OCI-LY3 (cell line): Measurements from ENCODE around the gene KRT73.

Experiments used
- EZH2phosphoT487 ChIP-seq: fragments of 200-600 bp; shearing (Covaris generic); IDR thresholded peaks from 2 replicates; pipeline ENCODE4 v1.6.1; 2018; ENCODE audit warnings: antibody characterized with exemption, mixed run types, low read depth
- TF ChIP-seq, protein P1 (sequence below): fragments of 200-600, 300-600 bp; sonication (generic); IDR thresholded peaks from 2 replicates; pipeline ENCODE4 v1.5.1; 2014; ENCODE audit warnings: antibody characterized with exemption, low read length, low read depth

DNA sequence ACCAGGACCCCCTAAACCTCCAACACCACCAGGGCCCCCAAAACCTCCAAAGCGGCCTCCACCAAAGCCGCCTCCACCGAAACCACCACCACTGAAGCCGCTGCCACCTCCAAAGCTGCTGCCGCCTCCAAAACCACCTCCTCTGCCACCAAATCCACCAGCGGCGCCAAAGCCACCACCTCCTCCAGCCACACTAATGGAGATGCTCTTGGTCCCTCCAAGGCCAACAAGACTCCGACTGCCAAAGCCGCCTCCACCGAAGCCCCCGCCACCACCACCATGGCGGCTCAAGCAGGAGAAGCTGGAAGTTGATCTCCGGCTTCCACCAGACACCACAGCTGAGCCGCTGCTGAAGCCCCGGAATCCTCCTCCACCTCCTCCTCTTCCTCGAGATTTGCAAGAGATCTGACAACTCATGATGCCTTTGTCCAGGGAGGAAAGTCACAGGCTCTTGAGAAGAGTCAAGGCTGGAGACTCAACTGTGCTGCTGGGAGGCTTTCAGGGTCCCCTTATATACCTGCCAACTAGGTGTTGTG, 33.4 kb upstream of the KRT73 start, which contains the start of gene KRT2:
- TF ChIP-seq, protein P1, sequence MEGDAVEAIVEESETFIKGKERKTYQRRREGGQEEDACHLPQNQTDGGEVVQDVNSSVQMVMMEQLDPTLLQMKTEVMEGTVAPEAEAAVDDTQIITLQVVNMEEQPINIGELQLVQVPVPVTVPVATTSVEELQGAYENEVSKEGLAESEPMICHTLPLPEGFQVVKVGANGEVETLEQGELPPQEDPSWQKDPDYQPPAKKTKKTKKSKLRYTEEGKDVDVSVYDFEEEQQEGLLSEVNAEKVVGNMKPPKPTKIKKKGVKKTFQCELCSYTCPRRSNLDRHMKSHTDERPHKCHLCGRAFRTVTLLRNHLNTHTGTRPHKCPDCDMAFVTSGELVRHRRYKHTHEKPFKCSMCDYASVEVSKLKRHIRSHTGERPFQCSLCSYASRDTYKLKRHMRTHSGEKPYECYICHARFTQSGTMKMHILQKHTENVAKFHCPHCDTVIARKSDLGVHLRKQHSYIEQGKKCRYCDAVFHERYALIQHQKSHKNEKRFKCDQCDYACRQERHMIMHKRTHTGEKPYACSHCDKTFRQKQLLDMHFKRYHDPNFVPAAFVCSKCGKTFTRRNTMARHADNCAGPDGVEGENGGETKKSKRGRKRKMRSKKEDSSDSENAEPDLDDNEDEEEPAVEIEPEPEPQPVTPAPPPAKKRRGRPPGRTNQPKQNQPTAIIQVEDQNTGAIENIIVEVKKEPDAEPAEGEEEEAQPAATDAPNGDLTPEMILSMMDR = no peak
- no peak for TF ChIP-seq EZH2phosphoT487
